ENCODE measurements around the gene TMEM205. TPM values are rescaled to one million over a fixed set of nuclear protein-coding genes. Genes with fewer than 3 reads are reported as not detected.

The TMEM205 gene
- total and polyA plus RNA-seq, 12 donors = 135 to 1,314 (median 262) TPM

- 85 to 88% (median 86%) methylated on average over 4 of the region's 4 CpGs for WGBS, 4 donors
- Histone ChIP-seq H3K27ac (no peak overlapping the region), H3K27me3 (no peaks in the 10 kb centered on the region), H3K4me3 (no peak overlapping the region), H3K9me3 (replicated peaks in 1 of 3) (no peaks in the 10 kb centered on the region), H3K36me3 (replicated peaks in 1 of 2) (no peaks in the 10 kb centered on the region), H3K4me1 (replicated peaks in 1 of 2) (peaks cover 0 to 9% of the 10 kb centered on the region in 2 donors)
- DNase-seq = no peak
- intact Hi-C loops (cut with DNase I) = loop anchor here in 1 of 2 donors (10.0 kb wide), 1 partner anchor 150 kb away; no protein-coding TSS in a partner anchor
- TF ChIP-seq POLR2A (IDR thresholded peaks at IDR 0.05) (no peak), CTCF (IDR thresholded peaks at IDR 0.05) (no peak)
Observed at GRCh38 chr19:11295180-11295579, 50.9 kb downstream of the TMEM205 start.

GRCh38 chr19:11293433-11294389 is 52.4 kb downstream of the TMEM205 start:
- DNase-seq = peak; percentile 94 to 98 (median 95)
- WGBS, 4 donors = 2 to 4% (median 3%) methylated on average over 24 to 41 of the region's 41 CpGs
- peak overlapping the region in 1 of 5 donors; percentile 21 for H3K27ac ChIP-seq
- H3K9me3 ChIP-seq (replicated peaks in 1 of 3) = no peaks in the 10 kb centered on the region
- intact Hi-C loops (cut with DNase I) = loop anchor here (5.0 to 10.0 kb wide), 2 partner anchors 151 to 154 kb away; no protein-coding TSS in a partner anchor
- H3K4me1 ChIP-seq (replicated peaks in 1 of 2) = peaks cover 0 to 9% of the 10 kb centered on the region in 2 donors
- peak overlapping the region in 1 of 4 donors; percentile 5 for H3K4me3 ChIP-seq
- H3K27me3 ChIP-seq = no peaks in the 10 kb centered on the region
- TF ChIP-seq POLR2A (IDR thresholded peaks at IDR 0.05) (no peak), CTCF (IDR thresholded peaks at IDR 0.05) (peak; percentile 95 to 99 (median 98))
- H3K36me3 ChIP-seq (replicated peaks in 1 of 2) = no peaks in the 10 kb centered on the region

Other genes starting within 250 kb of the TMEM205 start
- gene SPC24, start 190.5 kb downstream of the TMEM205 start, total RNA-seq = 10 to 100 TPM in 1 of 9 donors, 1 to 10 TPM in 7, under 1 TPM in 1; 0.60 to 16.5 (median 4.9) TPM
- gene SPC24, start 190.5 kb downstream of the TMEM205 start, polyA plus RNA-seq = 1 to 10 TPM in 2 of 3 donors, under 1 TPM in 1; 0.84 to 9.8 (median 1.7) TPM
- gene KANK2, start 148.7 kb downstream of the TMEM205 start, total RNA-seq = 100 to 1,000 TPM in 7 of 9 donors, 10 to 100 TPM in 2; 23.7 to 395 (median 137) TPM
- gene KANK2, start 148.7 kb downstream of the TMEM205 start, polyA plus RNA-seq = 100 to 1,000 TPM in 1 of 3 donors, 10 to 100 TPM in 2; 44.4 to 149 (median 62.7) TPM
- gene ANGPTL8, start 106.6 kb downstream of the TMEM205 start, total RNA-seq = 1 to 10 TPM in 2 of 9 donors, under 1 TPM in 4, not detected in 3; 0.33 to 1.8 (median 0.61) TPM
- gene ANGPTL8, start 106.6 kb downstream of the TMEM205 start, polyA plus RNA-seq = 10 to 100 TPM in 1 of 3 donors, 1 to 10 TPM in 1, not detected in 1; 4.2 to 10.0 TPM
- 100 to 1,000 TPM in 1 of 9 donors, 10 to 100 TPM in 8; 14.5 to 101 (median 34.1) TPM for gene DOCK6, start 83.7 kb downstream of the TMEM205 start, total RNA-seq
- gene DOCK6, start 83.7 kb downstream of the TMEM205 start, polyA plus RNA-seq = 100 to 1,000 TPM in 1 of 3 donors, 10 to 100 TPM in 1, 1 to 10 TPM in 1; 4.5 to 152 (median 77.1) TPM
- gene TSPAN16, start 50.1 kb downstream of the TMEM205 start, total RNA-seq = not detected
- gene TSPAN16, start 50.1 kb downstream of the TMEM205 start, polyA plus RNA-seq = not detected
- 10 to 100 TPM in 6 of 9 donors, 1 to 10 TPM in 3; 4.2 to 23.9 (median 13.4) TPM for gene RAB3D, start 6.6 kb downstream of the TMEM205 start, total RNA-seq
- gene RAB3D, start 6.6 kb downstream of the TMEM205 start, polyA plus RNA-seq = 1 to 10 TPM; 2.6 to 4.3 (median 3.3) TPM
- 10 to 100 TPM; 24.1 to 83.7 (median 57.5) TPM for gene CCDC159, start 251 bp upstream of the TMEM205 start, total RNA-seq
- 100 to 1,000 TPM in 2 of 3 donors, 10 to 100 TPM in 1; 33.8 to 479 (median 238) TPM for gene CCDC159, start 251 bp upstream of the TMEM205 start, polyA plus RNA-seq
- 10 to 100 TPM in 8 of 9 donors, 1 to 10 TPM in 1; 8.5 to 46.8 (median 42.6) TPM for gene PLPPR2, start 9.2 kb upstream of the TMEM205 start, total RNA-seq
- gene PLPPR2, start 9.2 kb upstream of the TMEM205 start, polyA plus RNA-seq = 10 to 100 TPM; 12.1 to 57.0 (median 39.9) TPM
- 1 to 10 TPM; 2.6 to 5.5 (median 4.2) TPM for gene SWSAP1, start 28.4 kb upstream of the TMEM205 start, total RNA-seq
- 1 to 10 TPM; 2.1 to 8.4 (median 6.0) TPM for gene SWSAP1, start 28.4 kb upstream of the TMEM205 start, polyA plus RNA-seq
- 10 to 100 TPM; 15.7 to 37.9 (median 23.8) TPM for gene EPOR, start 38.0 kb upstream of the TMEM205 start, total RNA-seq
- 10 to 100 TPM in 2 of 3 donors, 1 to 10 TPM in 1; 6.8 to 74.0 (median 49.3) TPM for gene EPOR, start 38.0 kb upstream of the TMEM205 start, polyA plus RNA-seq
- 10 to 100 TPM; 10.3 to 63.9 (median 33.0) TPM for gene RGL3, start 73.0 kb upstream of the TMEM205 start, total RNA-seq
- gene RGL3, start 73.0 kb upstream of the TMEM205 start, polyA plus RNA-seq = 100 to 1,000 TPM in 1 of 3 donors, 10 to 100 TPM in 2; 24.2 to 207 (median 64.1) TPM
- gene ODAD3, start 88.9 kb upstream of the TMEM205 start, total RNA-seq = 1 to 10 TPM in 8 of 9 donors, under 1 TPM in 1; 0.69 to 4.7 (median 2.5) TPM
- 1 to 10 TPM; 3.1 to 7.9 (median 4.8) TPM for gene ODAD3, start 88.9 kb upstream of the TMEM205 start, polyA plus RNA-seq
- gene PRKCSH, start 89.4 kb upstream of the TMEM205 start, total RNA-seq = 100 to 1,000 TPM in 8 of 9 donors, 10 to 100 TPM in 1; 64.4 to 359 (median 246) TPM
- gene PRKCSH, start 89.4 kb upstream of the TMEM205 start, polyA plus RNA-seq = 100 to 1,000 TPM; 142 to 228 (median 177) TPM
- 1 to 10 TPM in 3 of 9 donors, under 1 TPM in 3, not detected in 3; 0.11 to 5.4 (median 0.72) TPM for gene ELAVL3, start 134.8 kb upstream of the TMEM205 start, total RNA-seq
- 1 to 10 TPM in 2 of 3 donors, under 1 TPM in 1; 0.47 to 1.5 (median 1.2) TPM for gene ELAVL3, start 134.8 kb upstream of the TMEM205 start, polyA plus RNA-seq
- gene ZNF653, start 159.6 kb upstream of the TMEM205 start, total RNA-seq = 10 to 100 TPM in 6 of 9 donors, 1 to 10 TPM in 3; 4.2 to 18.4 (median 11.5) TPM
- 10 to 100 TPM in 2 of 3 donors, 1 to 10 TPM in 1; 5.1 to 37.7 (median 23.2) TPM for gene ZNF653, start 159.6 kb upstream of the TMEM205 start, polyA plus RNA-seq
- 10 to 100 TPM; 47.7 to 99.7 (median 62.4) TPM for gene ECSIT, start 182.9 kb upstream of the TMEM205 start, total RNA-seq
- gene ECSIT, start 182.9 kb upstream of the TMEM205 start, polyA plus RNA-seq = 100 to 1,000 TPM in 2 of 3 donors, 10 to 100 TPM in 1; 28.7 to 122 (median 102) TPM
- gene CNN1, start 192.6 kb upstream of the TMEM205 start, total RNA-seq = 10 to 100 TPM in 3 of 9 donors, 1 to 10 TPM in 5, under 1 TPM in 1; 0.94 to 20.5 (median 7.5) TPM
- gene CNN1, start 192.6 kb upstream of the TMEM205 start, polyA plus RNA-seq = 10 to 100 TPM; 15.5 to 76.5 (median 40.9) TPM
- 10 to 100 TPM; 24.4 to 67.6 (median 48.7) TPM for gene ELOF1, start 213.0 kb upstream of the TMEM205 start, total RNA-seq
- gene ELOF1, start 213.0 kb upstream of the TMEM205 start, polyA plus RNA-seq = 100 to 1,000 TPM in 2 of 3 donors, 10 to 100 TPM in 1; 60.7 to 127 (median 119) TPM
- gene ACP5, start 231.4 kb upstream of the TMEM205 start, total RNA-seq = 10 to 100 TPM in 5 of 9 donors, 1 to 10 TPM in 4; 1.4 to 28.8 (median 10.9) TPM
- gene ACP5, start 231.4 kb upstream of the TMEM205 start, polyA plus RNA-seq = 100 to 1,000 TPM in 1 of 3 donors, 1 to 10 TPM in 2; 6.5 to 152 (median 9.0) TPM

Measured in adrenal gland (tissue), 12 donors.